ENCODE data around the gene COPG1.

GRCh38 chr3:129289201-129289921 is 40.0 kb downstream of the COPG1 start:
- TF ChIP-seq CTCF (conservative IDR thresholded peaks at IDR 0.05; ENCODE audit: low read depth in 2 of 2) = no peak
- no peak for TF ChIP-seq EZH2phosphoT487 (IDR thresholded peaks at IDR 0.05; ENCODE audit: unreplicated experiment)
- TF ChIP-seq CREB1 (CRISPR knock-in tag; IDR thresholded peaks at IDR 0.05; ENCODE audit: low read depth) = no peak
